ENCODE measurements around the gene KIF5B.
A peak's percentile ranks its signal among the peaks of the same experiment; 100 is the strongest.
"Not testable (repeated sequence)": the region's sequence is repeated elsewhere in the genome, so short reads cannot be mapped to it uniquely, and the experiment has no call there.

Gene KIF5B

DNA sequence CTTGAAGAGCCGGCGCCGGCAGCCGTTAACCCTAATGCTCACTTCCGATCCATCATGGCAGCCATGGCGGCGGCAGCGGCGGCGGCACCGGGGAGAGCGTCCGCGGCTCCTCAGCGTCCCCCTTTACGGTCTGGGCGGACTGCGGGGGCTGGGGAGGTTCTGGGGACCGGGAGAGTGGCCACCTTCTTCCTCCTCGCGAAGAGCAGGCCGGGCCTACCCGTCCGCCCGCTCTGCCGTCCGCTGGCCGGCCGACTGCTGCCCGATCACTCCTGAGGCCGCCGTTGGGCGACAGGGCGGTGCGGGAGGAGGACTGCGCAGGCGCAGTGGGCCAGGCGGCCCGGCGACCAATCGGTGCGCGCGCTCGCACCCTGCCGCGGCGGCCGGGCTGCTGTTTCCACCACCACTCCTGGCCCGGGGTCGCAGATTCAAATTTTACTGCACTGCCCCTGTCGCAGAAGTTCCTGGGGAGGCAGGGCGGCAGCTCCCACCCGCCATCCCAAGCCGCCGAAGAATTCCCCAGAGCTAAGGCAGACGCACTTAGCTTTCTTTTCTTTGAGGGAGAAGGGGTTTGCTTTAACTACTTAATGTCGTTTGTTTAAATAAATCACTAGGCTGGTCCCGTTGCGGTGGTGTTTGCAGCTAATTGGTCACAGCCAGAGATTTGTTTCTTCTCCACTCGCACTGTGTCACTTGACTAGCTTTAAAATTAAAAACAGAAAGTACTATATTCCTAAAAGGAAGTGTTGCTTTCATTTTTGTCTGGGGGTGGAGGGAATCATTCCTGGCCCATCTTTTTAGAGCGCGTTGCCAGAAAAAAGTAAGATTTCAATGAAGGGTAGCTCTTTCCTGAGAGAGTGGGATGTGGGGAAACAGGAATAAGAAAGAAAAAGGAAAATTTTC, at the start of gene KIF5B:
TSS of gene KIF5B (minus strand) at position 290 of the 900 bp plus-strand sequence. CDS start 452 bp downstream, outside the sequence.
- Mint-ChIP-seq H3K9me3 (no peaks in the 10 kb centered on the region), H3K27ac (peak within 1 kb of the TSS; percentile 98 to 100), H3K4me3 (peak within 1 kb of the TSS; percentile 98 to 99), H3K4me1 (peaks cover 37% of the 10 kb centered on the region), H3K27me3 (no peaks in the 10 kb centered on the region)
- peak; percentile 94 for ATAC-seq
- DNase-seq = peak; percentile 90 to 91

DNA sequence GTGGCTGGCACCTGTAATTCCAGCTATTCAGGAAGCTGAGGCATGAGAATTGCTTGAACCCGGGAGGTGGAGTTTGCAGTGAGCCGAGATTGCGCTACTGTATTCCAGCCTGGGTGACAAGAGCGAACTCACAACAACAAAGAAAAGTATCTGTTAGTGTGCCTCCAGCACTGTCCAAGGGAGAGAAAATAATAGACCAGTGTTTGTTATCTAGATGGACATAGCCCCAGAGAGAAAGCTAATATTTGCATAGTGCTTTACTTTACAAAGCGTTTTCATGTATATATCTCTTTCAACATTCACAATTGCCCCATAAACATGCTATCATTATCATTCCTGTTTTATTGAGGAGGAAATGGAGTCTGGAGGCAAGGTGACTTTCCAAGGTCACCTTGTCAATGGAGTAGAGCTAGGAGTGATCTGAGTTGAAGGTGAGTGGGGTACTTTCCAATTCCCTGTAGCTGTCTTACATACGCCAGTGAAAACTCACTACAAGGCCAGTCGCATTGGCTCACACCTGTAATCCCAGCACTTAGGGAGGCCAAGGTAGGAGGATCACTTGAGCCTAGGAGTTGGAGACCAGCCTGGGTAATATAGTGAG, 49.7 kb upstream of the KIF5B start:
- ATAC-seq (no peak), DNase-seq (no peak)

DNA sequence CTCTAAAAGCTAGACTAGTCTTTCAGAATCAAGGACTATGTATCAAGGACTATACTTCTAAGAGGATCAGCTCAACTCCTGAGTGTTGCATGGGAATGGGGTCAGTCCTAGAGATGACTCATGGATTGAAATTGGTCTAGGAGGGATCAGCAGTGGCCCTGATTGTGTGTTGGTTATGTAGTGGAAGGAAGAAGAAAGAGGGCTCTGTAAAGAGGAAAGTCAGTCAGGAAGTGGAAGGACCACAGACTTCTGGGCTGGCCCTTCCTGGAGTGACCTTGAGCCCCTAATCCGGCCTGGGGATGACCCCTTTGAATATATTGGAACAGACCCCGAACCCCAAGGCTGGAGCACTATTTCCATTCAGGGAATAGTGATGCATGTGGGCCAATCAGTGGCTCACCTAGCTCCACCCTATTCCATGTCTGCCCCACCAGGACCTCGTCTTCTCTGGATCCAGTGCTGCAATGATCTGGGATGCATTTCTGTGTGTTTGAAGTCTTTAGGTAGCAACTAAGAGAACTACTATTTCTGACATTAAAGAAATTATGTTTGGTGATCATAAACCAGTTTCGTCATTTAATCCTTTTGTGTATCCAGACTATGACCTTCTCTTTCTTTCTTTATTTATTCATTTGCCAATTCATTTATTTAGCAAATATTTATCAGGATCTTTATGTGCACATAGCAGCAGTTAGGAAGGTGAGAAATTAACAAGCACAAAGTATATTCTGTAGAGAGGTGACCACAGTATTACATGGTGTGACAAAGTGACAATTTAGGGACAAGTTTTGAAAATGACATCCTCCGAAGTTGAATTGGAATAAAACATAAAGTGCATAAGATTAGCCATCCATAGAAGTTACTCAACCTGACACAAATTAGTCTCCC, 48.6 kb upstream of the KIF5B start:
- H3K4me1 Mint-ChIP-seq = no peaks in the 10 kb centered on the region
- no peak for ATAC-seq
- H3K27ac Mint-ChIP-seq = no peak overlapping the region
- no peaks in the 10 kb centered on the region for H3K27me3 Mint-ChIP-seq
- no peak overlapping the region for H3K4me3 Mint-ChIP-seq
- H3K9me3 Mint-ChIP-seq = peaks cover 0 to 4% of the 10 kb centered on the region in 2 donors
- no peak for DNase-seq

More for the DNA sequence above, 49.7 kb upstream of the KIF5B start:
- Mint-ChIP-seq H3K4me1 (no peaks in the 10 kb centered on the region), H3K27ac (peak overlapping the region in 1 of 2 donors; percentile 21), H3K4me3 (no peak overlapping the region), H3K9me3 (peaks cover 0 to 7% of the 10 kb centered on the region in 2 donors), H3K27me3 (no peaks in the 10 kb centered on the region)

DNA sequence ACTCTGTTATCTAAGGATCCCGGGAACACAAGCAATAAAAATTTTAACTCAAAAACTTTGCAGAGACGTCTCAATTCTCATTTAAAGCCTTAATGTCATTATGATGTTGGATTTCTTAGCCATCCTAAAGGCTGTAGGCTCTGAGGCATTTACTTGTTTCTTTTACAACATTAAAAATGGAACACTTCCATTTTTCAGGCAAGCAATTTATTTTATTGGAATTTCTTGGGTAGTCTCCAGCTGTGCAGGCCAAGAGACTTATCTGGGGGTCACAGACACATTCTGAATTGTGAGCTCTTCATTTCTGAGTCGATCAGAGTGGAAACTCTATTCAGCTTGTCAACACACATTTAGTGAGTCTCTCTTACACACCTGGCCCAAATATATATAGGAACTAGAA, 48.0 kb upstream of the KIF5B start:
- ATAC-seq = no peak
- Mint-ChIP-seq H3K4me1 (no peaks in the 10 kb centered on the region), H3K4me3 (no peak overlapping the region), H3K27ac (no peak overlapping the region), H3K27me3 (no peaks in the 10 kb centered on the region), H3K9me3 (peaks cover 3 to 4% of the 10 kb centered on the region in 2 donors)
- DNase-seq = no peak

DNA sequence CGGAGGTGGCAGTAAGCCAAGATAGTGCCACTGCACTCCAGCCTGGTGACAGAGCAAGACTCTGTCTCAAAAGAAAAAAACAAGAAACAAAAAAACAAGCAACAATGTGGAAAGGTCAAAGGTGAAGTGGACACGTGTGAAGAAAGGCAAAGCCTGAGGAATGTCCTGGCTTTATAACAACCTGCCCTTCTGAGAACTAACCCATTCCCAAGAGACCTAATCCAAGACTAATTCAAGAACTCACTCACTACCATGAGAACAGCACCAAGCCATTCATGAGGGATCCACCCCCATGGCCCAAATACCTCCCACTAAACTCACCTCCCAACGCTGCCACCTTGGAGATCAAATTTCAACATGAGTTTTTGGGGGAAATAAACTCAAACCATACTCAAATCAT, 47.5 kb upstream of the KIF5B start:
- H3K9me3 Mint-ChIP-seq = peaks cover 8 to 9% of the 10 kb centered on the region in 2 donors
- H3K4me3 Mint-ChIP-seq = no peak overlapping the region
- H3K4me1 Mint-ChIP-seq = no peaks in the 10 kb centered on the region
- H3K27me3 Mint-ChIP-seq = no peaks in the 10 kb centered on the region
- DNase-seq (no peak), ATAC-seq (no peak)
- no peak overlapping the region for H3K27ac Mint-ChIP-seq

DNA sequence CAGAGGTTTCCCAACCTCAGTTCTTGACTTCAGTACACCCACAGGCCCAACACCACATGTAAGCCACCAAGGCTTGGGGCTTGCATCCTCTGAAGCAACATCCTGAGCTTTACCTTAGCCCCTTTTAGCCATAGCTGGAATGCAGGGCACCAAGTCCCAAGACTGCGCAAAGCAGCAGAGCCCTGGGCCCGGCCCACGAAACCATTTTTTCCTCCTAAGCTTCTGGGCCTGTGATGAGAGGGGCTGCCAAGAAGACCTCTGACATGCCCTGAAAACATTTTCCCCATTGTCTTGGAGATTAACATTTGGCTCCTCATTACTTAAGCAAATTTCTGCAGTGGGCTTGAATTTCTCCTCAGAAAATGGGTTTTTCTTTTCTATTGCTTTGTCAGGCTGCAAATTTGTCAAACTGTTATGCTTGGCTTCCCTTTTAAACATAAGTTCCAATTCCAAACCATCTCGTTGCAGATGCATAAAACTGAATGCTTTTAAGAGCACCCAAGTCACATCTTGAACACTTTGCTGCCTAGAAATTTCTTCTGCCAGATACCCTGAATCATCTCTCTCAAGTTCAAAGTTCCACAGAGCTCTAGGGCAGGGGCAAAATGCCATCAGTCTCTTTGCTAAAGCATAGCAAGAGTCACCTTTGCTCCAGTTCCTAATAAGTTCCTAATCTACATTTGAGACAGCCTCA, 42.5 kb upstream of the KIF5B start:
- H3K4me1 Mint-ChIP-seq, H3K27me3 Mint-ChIP-seq, ATAC-seq, H3K4me3 Mint-ChIP-seq, H3K27ac Mint-ChIP-seq, DNase-seq: not testable (repeated sequence)
- peaks cover 12 to 16% of the 10 kb centered on the region in 2 donors for H3K9me3 Mint-ChIP-seq

DNA sequence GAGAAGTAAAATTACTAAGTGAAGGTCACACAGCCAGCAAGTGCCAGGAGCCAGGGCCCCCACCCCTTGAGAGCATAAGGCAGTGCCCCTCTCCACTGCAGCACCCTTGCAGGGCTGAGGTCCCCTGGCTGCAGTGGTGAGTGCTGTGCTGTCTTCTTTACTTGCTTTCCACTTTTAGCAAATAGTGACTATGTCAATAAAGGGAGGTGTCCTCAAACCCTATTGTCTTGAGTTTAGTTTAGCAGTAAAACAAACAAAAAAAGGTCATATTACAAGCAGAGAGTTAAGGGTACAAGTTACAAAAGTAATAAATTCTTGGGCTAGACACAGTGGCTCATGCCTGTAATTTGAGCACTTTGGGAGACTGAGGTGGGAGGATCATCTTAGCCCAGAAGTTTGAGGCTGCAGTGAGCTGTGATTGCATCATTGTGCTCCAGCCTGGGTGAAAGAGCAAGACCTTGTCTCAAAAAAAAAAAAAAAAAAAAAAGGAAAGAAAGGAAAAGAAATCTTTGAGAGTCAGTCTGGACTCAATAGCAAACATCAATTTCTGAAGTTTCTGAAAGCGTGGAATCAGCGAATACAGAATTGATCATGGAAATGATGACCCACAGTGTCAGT, 39.0 kb upstream of the KIF5B start:
- H3K27ac Mint-ChIP-seq = no peak overlapping the region
- ATAC-seq (no peak), DNase-seq (no peak)
- no peaks in the 10 kb centered on the region for H3K4me1 Mint-ChIP-seq
- peaks cover 7% of the 10 kb centered on the region for H3K27me3 Mint-ChIP-seq
- H3K4me3 Mint-ChIP-seq = no peak overlapping the region
- H3K9me3 Mint-ChIP-seq = peaks cover 12 to 16% of the 10 kb centered on the region in 2 donors

DNA sequence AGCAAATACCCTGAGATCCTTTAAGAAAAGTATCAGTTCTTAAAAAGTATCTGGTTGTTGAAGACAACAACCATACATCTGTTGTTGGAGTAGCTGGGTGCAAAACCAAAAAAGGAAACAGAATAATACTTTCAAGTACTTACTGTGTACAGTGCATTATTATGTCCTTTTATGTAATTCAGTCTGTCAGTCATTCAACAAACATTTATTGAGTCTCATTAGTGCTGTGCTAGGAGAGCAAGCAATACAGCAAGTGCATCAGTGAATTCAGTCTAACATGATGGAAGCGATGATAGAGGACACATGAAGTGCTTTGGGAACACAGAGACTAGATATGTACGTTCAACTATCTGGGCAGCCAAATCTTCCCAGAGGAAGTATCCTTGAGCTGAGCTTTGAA, 37.4 kb upstream of the KIF5B start:
- DNase-seq = no peak
- H3K4me3 Mint-ChIP-seq = no peak overlapping the region
- no peak for ATAC-seq
- H3K4me1 Mint-ChIP-seq = no peaks in the 10 kb centered on the region
- H3K27ac Mint-ChIP-seq = no peak overlapping the region
- peaks cover 7% of the 10 kb centered on the region for H3K27me3 Mint-ChIP-seq
- peaks cover 4 to 7% of the 10 kb centered on the region in 2 donors for H3K9me3 Mint-ChIP-seq

DNA sequence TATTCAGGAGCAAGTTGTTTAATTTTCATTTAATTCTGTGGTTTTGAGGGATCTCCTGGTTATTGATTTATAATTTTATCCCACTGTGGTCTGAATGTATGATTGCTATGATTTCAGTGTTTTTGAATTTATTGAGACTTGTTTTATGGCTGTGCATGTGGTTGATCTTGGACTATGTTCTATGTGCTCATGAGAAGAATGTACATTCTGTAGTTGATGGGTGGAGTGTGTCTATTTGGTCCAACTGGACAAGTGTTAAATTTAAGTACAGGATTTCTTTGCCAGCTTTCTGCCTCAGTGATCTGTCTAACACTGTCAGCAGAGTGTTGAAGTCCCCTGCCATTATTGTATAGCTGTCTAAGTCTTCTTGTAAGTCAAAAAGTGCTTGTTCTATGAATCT, 34.8 kb upstream of the KIF5B start:
- DNase-seq = no peak
- H3K9me3 Mint-ChIP-seq = no peaks in the 10 kb centered on the region
- H3K4me3 Mint-ChIP-seq = no peak overlapping the region
- no peak for ATAC-seq
- H3K27ac Mint-ChIP-seq = no peak overlapping the region
- no peaks in the 10 kb centered on the region for H3K4me1 Mint-ChIP-seq
- H3K27me3 Mint-ChIP-seq = peaks cover 7% of the 10 kb centered on the region

DNA sequence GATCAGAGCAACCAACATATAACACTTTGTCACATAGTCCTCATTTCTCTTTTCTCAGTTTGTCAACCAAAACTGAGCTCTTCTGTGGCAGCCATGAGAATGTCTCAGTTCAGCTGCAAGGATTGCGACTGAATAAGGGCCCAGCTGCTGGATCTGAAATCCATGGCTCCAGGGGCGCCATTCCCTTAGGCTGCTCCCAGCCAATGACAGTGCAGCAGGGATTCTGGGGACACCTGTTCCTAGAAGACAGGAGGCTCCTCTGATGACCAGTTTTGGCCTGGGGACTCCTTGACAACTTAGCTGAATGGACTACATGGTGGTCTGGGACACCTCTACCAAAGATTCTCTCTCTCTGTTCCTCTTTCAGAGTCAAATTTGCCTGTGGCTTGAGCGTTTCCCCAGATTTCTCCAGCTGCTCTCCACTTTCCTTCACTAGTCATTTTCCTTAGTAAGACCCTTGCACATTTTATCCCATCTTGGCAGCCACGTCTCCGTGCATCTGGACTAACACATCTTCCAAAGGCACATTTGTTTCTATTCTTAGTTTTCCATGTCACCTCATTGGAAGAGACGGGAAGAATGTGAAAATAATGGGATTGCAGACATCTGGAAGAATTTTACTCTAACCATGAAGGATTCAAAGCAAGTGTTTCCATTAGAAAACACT, 28.1 kb upstream of the KIF5B start:
- no peaks in the 10 kb centered on the region for H3K27me3 Mint-ChIP-seq
- no peaks in the 10 kb centered on the region for H3K9me3 Mint-ChIP-seq
- no peaks in the 10 kb centered on the region for H3K4me1 Mint-ChIP-seq
- H3K27ac Mint-ChIP-seq = no peak overlapping the region
- no peak overlapping the region for H3K4me3 Mint-ChIP-seq
- ATAC-seq (no peak), DNase-seq (no peak)

DNA sequence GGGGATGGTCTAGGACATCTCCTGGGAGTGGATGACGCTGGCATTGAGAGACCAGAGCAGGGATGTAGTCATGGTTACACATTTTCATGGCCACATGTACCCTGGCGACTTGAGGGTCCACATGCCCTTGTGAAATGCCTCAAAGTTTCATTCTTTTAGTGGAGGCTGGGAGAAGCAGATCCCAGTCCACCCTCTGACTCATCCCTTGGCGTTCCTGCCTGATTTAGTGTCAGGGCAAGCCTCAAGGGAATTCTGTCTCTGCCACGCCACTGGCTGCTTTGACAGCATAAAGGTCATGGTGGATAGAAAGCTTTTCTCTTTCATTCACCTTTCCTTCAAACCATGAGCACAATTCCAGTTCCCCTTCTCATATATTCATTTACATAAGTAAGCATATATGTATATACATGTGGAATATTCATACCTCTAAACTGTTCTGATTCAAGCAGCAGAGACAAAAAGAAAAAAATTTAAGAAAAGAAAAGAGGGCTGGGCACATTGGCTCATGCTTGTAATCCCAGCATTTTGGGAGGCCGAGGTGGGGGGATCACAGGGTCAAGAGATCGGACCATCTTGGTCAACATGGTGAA, 21.8 kb upstream of the KIF5B start:
- H3K9me3 Mint-ChIP-seq = no peaks in the 10 kb centered on the region
- DNase-seq = no peak
- no peak for ATAC-seq
- H3K4me3 Mint-ChIP-seq = no peak overlapping the region
- no peaks in the 10 kb centered on the region for H3K4me1 Mint-ChIP-seq
- H3K27me3 Mint-ChIP-seq = no peaks in the 10 kb centered on the region
- H3K27ac Mint-ChIP-seq = no peak overlapping the region

DNA sequence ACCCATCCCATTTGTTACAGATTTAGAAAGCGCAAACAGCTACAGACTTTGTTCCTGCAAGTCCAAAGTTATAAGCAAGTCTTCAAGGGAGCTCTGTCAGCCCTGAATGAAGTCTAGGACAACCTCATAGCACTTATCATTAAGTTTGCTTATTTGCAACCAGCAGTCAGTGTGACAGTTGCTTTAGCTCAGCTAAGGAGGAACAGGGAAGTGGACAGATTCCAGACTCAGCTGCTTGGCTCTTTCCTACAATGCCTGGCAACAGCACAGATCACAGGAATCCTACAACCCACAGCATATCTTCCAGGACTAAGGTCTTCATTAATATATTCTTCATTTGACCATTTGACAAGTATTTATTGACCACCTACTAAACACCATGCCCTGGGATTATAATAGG, 17.4 kb upstream of the KIF5B start:
- H3K27me3 Mint-ChIP-seq = no peaks in the 10 kb centered on the region
- H3K4me1 Mint-ChIP-seq = no peaks in the 10 kb centered on the region
- ATAC-seq (no peak), DNase-seq (no peak)
- no peak overlapping the region for H3K27ac Mint-ChIP-seq
- no peaks in the 10 kb centered on the region for H3K9me3 Mint-ChIP-seq
- no peak overlapping the region for H3K4me3 Mint-ChIP-seq

DNA sequence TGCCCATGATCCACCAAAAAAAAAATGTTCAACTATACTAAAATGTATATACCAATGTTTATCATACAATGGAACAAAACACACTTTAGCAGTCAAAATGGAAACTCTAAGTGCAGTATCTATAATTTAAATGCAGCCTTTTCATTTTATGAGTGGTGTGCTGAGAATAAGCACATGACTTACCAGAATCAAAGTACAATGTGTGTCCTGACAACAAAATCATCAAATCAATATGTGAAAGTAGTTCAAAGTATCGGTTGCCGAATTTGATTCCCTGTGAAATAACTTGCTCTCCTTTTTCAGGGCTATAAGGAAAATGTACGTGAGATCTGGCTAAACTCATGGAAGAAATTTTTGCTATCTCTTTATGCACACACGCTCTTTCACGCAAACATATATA, 16.9 kb upstream of the KIF5B start:
- H3K4me3 Mint-ChIP-seq = no peak overlapping the region
- no peaks in the 10 kb centered on the region for H3K4me1 Mint-ChIP-seq
- no peaks in the 10 kb centered on the region for H3K9me3 Mint-ChIP-seq
- DNase-seq (no peak), ATAC-seq (no peak)
- no peaks in the 10 kb centered on the region for H3K27me3 Mint-ChIP-seq
- no peak overlapping the region for H3K27ac Mint-ChIP-seq

Measured in stimulated activated naive CD8-positive, alpha-beta T cell treated with anti-CD3 and anti-CD28 coated beads, Interleukin-15, amount 100 ng/mL, for 72 hours (primary cell).